OCI-LY1 (cell line): ENCODE measurements around the gene UROC1.

ENCODE experiments used
- H2AFZ ChIP-seq: fragments of 200-600 bp; sonication (generic), shearing (Covaris generic); 2 replicates; pipeline ENCODE4 v1.6.0; 2014; ENCODE audit warnings: antibody characterized with exemption, mild to moderate bottlenecking, low read length
- H3F3A ChIP-seq: fragments of 200-600 bp; sonication (generic), shearing (Covaris generic); 2 replicates; pipeline ENCODE4 v1.6.0; 2014; ENCODE audit warnings: mild to moderate bottlenecking, antibody characterized with exemption, low read length, moderate library complexity; ENCODE audit not compliant: insufficient read depth
- H3K27ac ChIP-seq: fragments of 200-600 bp; sonication (generic); 2 replicates; pipeline ENCODE4 v1.5.1; 2014; ENCODE audit warnings: low read length, mixed run types, mild to moderate bottlenecking, low read depth; ENCODE audit not compliant: poor library complexity, severe bottlenecking
- H3K27me3 ChIP-seq: fragments of 200-600 bp; sonication (generic); 2 replicates; pipeline ENCODE4 v1.6.0; 2014; ENCODE audit warnings: antibody characterized with exemption, mild to moderate bottlenecking, low read length, moderate library complexity; ENCODE audit not compliant: insufficient read depth
- H3K36me3 ChIP-seq: fragments of 200-600 bp; sonication (generic); 2 replicates; pipeline ENCODE4 v1.6.1; 2014; ENCODE audit warnings: mild to moderate bottlenecking, antibody characterized with exemption, low read length, moderate library complexity, mixed read lengths; ENCODE audit not compliant: insufficient read depth
- H3K4me1 ChIP-seq: fragments of 200-600 bp; sonication (generic); 2 replicates; pipeline ENCODE4 v1.5.1; 2014; ENCODE audit warnings: mild to moderate bottlenecking, low read length, moderate library complexity; ENCODE audit not compliant: insufficient read depth, severe bottlenecking
- H3K4me2 ChIP-seq: fragments of 200-600 bp; sonication (generic), shearing (Covaris generic); 2 replicates; pipeline ENCODE4 v1.6.1; 2014; ENCODE audit warnings: low read length
- H3K4me3 ChIP-seq: fragments of 200-600 bp; sonication (generic); 2 replicates; pipeline ENCODE4 v1.5.1; 2014; ENCODE audit warnings: low read length, low read depth, mild to moderate bottlenecking, mixed read lengths; ENCODE audit not compliant: poor library complexity, severe bottlenecking
- H3K79me2 ChIP-seq: fragments of 200-600 bp; shearing (Covaris generic); 2 replicates; pipeline ENCODE4 v1.6.1; 2016; ENCODE audit warnings: mixed run types, low read length, mixed read lengths; ENCODE audit not compliant: insufficient read depth
- H3K9ac ChIP-seq: fragments of 200-600 bp; sonication (generic), shearing (Covaris generic); 2 replicates; pipeline ENCODE4 v1.6.1; 2014; ENCODE audit warnings: mild to moderate bottlenecking, low read length, mixed read lengths
- H3K9me2 ChIP-seq: fragments of 200-600 bp; sonication (generic), shearing (Covaris generic); 2 replicates; pipeline ENCODE4 v1.6.1; 2014; ENCODE audit warnings: low read depth, mild to moderate bottlenecking, low read length, mixed read lengths
- H3K9me3 ChIP-seq: fragments of 200-600 bp; shearing (Covaris generic); 2 replicates; pipeline ENCODE4 v1.6.1; 2014; ENCODE audit warnings: low read length, mixed read lengths
- H4K20me1 ChIP-seq: fragments of 200-600 bp; sonication (generic), shearing (Covaris generic); 2 replicates; pipeline ENCODE4 v1.6.0; 2016; ENCODE audit warnings: mild to moderate bottlenecking, low read length; ENCODE audit not compliant: insufficient read depth
- CTCF ChIP-seq: fragments of 200-600 bp; sonication (generic), shearing (Covaris generic); IDR thresholded peaks from 2 replicates; pipeline ENCODE4 v1.5.1; 2017; ENCODE audit warnings: mild to moderate bottlenecking, antibody characterized with exemption, low read length, moderate library complexity, mixed read lengths
- EZH2 ChIP-seq: fragments of 200-600 bp; sonication (generic), shearing (Covaris generic); IDR thresholded peaks from 2 replicates; pipeline ENCODE4 v1.8.0; 2017; ENCODE audit warnings: borderline replicate concordance, mixed run types, mild to moderate bottlenecking, antibody characterized with exemption, low read length, moderate library complexity, mixed read lengths

Gene UROC1

GRCh38 chr3:126440709-126440995 lies 76.9 kb downstream of the UROC1 start:
- no peak overlapping the region for H3K4me2 ChIP-seq
- no peaks in the 10 kb centered on the region for H3K27me3 ChIP-seq
- H3F3A ChIP-seq, result no peaks in the 10 kb centered on the region
- H3K9me3 ChIP-seq, result no peaks in the 10 kb centered on the region
- H3K4me1 ChIP-seq, result no peaks in the 10 kb centered on the region
- H3K4me3 ChIP-seq, result no peak overlapping the region
- H3K9me2 ChIP-seq, result no peaks in the 10 kb centered on the region
- H2AFZ ChIP-seq, result no peak overlapping the region
- no peak overlapping the region for H3K9ac ChIP-seq
- no peaks in the 10 kb centered on the region for H3K79me2 ChIP-seq
- H3K27ac ChIP-seq, result no peak overlapping the region
- TF ChIP-seq CTCF (no peak), EZH2 (no peak)
- peaks cover 7% of the 10 kb centered on the region; the same call in 1 of the 2 replicates for H3K36me3 ChIP-seq
- H4K20me1 ChIP-seq, result no peaks in the 10 kb centered on the region

DNA sequence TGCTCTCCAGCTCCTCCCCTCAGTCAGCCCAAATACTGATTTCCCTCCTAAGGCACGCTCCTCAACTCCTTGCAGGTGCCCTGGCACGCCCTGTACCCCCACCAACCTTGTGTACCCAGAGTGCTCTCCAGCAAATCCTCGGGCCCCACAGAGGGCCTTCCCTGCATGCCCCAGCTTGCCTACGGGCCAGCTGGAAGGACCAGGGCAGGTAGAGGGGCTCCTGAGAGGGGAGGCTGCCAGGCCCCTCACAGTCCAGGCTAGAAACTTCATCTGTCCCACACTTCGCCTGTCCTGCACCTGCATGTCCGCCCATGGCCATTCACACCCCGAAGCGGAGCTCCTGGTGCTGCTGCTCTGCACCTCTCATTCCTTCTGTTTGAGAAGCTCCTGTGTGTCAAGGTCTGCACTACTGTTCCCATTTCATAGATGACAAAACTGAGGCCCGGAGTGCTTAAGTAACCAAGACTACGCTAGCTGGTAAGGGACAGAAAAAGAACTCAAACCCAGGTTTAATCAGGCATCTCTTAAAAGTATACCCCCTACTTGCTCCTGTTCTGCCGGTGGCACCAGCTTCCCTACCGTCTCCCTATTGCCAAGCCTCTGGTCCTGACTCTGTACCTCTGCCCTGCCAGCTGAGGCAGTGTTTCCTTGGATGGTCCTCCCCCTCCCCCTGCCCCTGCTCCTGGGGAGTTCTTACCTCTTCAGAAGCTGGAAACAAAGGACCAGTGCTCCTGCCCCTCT lies 77.4 kb downstream of the UROC1 start:
- Histone ChIP-seq H3K4me2 (no peak overlapping the region), H2AFZ (no peak overlapping the region), H3K9ac (no peak overlapping the region), H3F3A (no peaks in the 10 kb centered on the region), H3K4me1 (no peaks in the 10 kb centered on the region), H3K9me3 (no peaks in the 10 kb centered on the region), H3K27me3 (no peaks in the 10 kb centered on the region), H3K36me3 (peaks cover 7% of the 10 kb centered on the region; the same call in 1 of the 2 replicates), H3K27ac (no peak overlapping the region), H3K9me2 (no peaks in the 10 kb centered on the region), H4K20me1 (no peaks in the 10 kb centered on the region), H3K4me3 (no peak overlapping the region), H3K79me2 (no peaks in the 10 kb centered on the region)
- TF ChIP-seq EZH2, result no peak
- TF ChIP-seq CTCF, result no peak

DNA sequence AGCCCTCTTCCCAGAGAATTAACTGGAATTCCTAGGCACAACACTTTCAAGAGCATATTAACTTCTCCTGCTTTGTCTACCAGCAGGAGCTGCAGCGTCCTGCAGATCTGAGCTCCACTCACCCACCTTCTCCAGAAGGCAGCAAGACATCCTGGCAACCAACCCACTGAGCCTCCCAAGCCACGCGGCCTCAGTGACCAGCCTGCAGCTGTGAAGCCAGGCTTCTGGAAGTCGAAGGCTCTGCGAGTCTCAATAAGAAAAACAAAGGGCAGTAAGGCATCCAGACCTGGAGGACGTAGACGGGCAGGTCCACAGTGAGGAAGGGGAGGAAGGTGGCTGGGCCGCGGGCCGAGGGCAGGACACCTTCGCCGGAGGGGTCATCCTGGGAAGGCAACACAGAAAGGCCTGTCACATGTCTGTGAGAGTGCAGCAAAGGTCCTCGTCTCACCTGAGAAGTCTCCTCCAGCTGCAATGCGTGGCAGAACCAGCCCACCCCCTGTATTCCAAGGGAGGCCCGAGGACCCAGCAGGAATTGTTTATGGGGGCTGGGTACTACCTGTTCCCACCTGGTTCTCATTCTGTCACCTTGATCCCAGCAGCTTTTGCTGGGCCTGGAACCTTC lies 78.1 kb downstream of the UROC1 start:
- no peaks in the 10 kb centered on the region for H3K4me1 ChIP-seq
- TF ChIP-seq CTCF (no peak), EZH2 (no peak)
- no peak overlapping the region for H3K4me2 ChIP-seq
- H3K9me3 ChIP-seq, result no peaks in the 10 kb centered on the region
- H4K20me1 ChIP-seq, result no peaks in the 10 kb centered on the region
- no peak overlapping the region for H2AFZ ChIP-seq
- H3K27ac ChIP-seq, result no peak overlapping the region
- no peaks in the 10 kb centered on the region for H3K27me3 ChIP-seq
- H3K9ac ChIP-seq, result no peak overlapping the region
- H3K4me3 ChIP-seq, result no peak overlapping the region
- H3K79me2 ChIP-seq, result no peaks in the 10 kb centered on the region
- H3K9me2 ChIP-seq, result no peaks in the 10 kb centered on the region
- peaks cover 7% of the 10 kb centered on the region; the same call in 1 of the 2 replicates for H3K36me3 ChIP-seq
- H3F3A ChIP-seq, result no peaks in the 10 kb centered on the region
